GM10847 (cell line): ENCODE results near the gene ZNF669.

Experiments
- POLR2A ChIP-seq: IDR thresholded peaks from 2 replicates; pipeline ENCODE4 v1.6.1; 2011; ENCODE audit not compliant: insufficient read length; ENCODE audit errors: extremely low read depth

Gene ZNF669

GRCh38 chr1:247085310-247085709 is 18.8 kb downstream of the ZNF669 start:
- TF ChIP-seq POLR2A: no peak

GRCh38 chr1:247084771-247085170 is 19.4 kb downstream of the ZNF669 start:
- no peak for TF ChIP-seq POLR2A

DNA sequence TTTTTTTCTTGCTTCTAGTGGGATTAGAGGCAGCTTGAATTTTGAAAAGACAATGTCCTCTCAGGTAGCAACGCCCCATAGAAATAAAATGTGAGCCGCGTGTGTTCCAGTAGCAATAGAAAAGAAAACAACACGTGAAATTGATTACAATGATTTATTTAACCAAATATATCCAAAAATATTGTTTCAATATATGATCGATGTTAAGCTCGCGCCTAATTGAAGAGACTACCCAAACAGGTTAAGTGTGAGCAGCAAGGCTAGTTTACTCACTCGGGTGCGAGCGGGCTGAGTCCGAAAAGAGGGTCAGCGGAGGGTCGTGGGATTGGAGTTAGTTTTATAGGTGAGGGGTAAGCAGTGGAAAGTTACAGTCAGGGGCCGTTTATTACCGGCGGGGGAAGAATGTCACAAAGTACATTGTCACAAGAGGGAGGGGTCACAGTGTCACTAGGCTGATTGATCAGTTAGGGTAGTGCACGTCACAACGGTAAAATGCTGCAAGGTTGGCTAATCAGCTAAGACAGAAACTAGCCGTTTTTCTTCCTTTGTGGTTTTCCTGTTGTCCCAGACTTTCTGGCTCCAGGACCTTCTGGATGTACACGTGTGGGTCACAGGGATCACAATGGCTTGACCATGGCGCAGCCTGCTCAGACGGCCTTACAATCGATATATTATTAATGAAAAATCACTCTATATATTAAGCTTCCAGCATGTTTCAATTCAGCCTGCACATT is 24.8 kb downstream of the ZNF669 start:
- no peak for TF ChIP-seq POLR2A

DNA sequence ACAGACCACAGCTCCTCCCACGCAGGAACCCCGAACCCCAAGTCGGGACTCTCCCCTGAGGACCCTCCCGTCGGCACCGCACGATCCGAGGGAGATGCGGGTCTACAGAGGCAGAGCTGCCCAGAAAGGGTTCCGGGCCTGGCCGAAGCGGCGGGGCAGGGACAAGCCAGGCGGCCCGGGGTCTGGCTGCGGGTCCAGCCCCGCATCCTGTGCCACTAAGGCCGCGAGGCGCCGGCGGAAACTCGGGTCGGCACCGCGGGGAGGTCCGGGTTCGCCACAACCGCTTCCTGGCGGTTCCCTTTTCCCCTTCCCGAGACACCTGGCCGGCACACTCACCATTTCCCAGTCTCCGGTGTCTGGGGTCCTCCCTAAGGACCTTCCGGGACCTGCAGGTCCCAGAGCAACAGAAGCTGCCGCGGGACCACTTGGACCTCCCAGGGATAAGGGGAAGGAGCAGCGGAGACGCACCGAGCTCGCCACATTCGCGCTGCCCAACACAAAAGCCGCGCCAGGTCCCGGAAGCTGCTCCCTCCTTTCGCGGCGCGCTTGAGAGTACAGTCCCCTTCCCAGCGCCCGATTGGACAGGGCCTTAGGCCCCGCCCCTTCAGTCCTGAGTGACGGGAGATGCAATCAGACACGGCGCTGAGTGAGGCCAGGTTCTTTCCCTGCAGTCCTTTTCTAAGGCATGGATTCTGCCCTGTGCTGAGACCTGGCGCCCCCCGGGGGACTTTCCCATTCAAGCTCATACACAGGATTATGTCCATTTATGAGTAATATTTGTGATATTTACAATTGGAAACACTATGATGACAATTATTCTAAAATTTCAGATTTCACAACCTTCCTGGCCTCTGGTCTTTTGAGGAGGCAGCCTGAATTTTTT is 25.7 kb downstream of the ZNF669 start, which contains the start of gene ZNF670:
Gene ZNF670 (minus strand): TSS at position 554 of the 883 bp plus-strand sequence. CDS start 215 bp downstream, at position 339.
- TF ChIP-seq POLR2A: peak; percentile 61

DNA sequence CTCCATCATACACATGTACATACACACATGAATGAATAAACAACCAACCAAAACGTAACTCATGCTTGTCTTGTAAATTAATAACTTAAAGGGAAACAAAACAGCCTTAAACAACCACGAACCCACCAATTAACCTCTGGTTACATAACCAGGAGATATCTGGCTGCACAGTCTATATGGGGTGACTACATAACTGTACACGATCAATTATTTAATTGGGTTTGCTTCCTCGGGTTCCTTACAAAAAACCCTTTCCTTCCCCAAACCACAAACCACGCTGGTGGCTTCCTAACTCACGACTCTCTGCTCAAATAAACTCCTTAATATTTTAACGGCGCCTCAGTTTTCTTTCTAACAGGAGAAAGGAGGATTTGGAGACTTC is 26.3 kb downstream of the ZNF669 start:
- TF ChIP-seq POLR2A: no peak

DNA sequence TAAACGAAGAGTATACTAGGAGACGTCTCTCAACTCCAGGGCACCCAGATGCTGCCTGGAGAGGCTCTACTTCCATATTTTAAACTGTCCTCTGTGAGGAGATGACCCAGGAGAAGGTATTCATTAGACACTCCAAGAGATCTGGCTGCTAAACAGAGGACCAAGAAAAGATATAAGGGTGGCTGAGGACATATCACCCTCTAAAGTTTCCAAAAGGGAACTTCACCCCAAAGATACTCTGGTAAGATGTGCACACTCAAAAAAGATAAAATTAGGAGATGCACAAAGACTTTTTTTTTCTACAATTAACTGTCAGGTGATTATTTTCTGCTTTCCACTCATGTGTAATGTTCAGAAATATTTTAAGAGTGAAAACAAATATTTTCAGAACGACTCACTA is 26.9 kb downstream of the ZNF669 start:
- TF ChIP-seq POLR2A: no peak

- no peak for TF ChIP-seq POLR2A
These were observed 33.5 kb downstream of the ZNF669 start for GRCh38 chr1:247070645-247071044.

DNA sequence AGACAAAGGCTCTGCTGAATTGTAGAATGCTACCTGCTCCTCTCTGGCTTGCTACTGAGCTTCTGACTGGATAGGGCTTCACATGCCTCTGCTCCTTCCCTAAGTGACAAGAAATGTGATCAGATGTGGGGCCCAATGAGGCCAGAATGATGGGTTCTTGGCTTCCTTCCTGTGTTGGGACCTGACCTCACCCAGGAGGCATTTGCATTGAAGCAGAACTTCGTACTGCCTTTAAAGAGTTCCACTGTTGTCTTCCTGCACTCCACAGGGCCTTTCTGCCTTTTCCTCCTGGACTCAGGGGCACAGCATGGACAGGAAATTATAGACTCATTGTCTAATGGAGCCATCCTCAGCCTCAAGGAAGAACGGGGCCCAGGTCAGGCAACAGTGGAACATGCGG is 39.9 kb downstream of the ZNF669 start:
- TF ChIP-seq POLR2A: no peak

- no peak for TF ChIP-seq POLR2A
These were observed 43.4 kb downstream of the ZNF669 start for GRCh38 chr1:247060771-247061170.

GRCh38 chr1:247056071-247056470 is 48.1 kb downstream of the ZNF669 start:
- no peak for TF ChIP-seq POLR2A

GRCh38 chr1:247054992-247055415 is 49.2 kb downstream of the ZNF669 start:
- TF ChIP-seq POLR2A: no peak
